Kidney (tissue), 14 donors: ENCODE data around the gene MSI2. TPM values are rescaled to one million over a fixed set of nuclear protein-coding genes. Genes with fewer than 3 reads are reported as not detected.

Experiments
- DNase-seq, 5 donors: peaks; one replicate each; pipeline ENCODE4 v3.0.0-alpha.2; 2013 to 2020
- FAIRE-seq: peaks from 2 replicates; lab custom pipeline; 2012; peaks lifted over from hg19 to GRCh38; lab: Jason Lieb, UNC
- H3K27ac ChIP-seq, 2 donors: one replicate each; pipeline ENCODE4 v1.7.0; 2013; ENCODE audit warnings: low read depth in 2 of 2, low read length in 2 of 2, inconsistent platforms in 1 of 2
- H3K27me3 ChIP-seq: one replicate; pipeline ENCODE4 v1.7.1; 2013; ENCODE audit warnings: low read length, inconsistent platforms; ENCODE audit not compliant: control insufficient read depth, insufficient read depth
- H3K36me3 ChIP-seq, 3 donors: one replicate each; pipeline versions ENCODE4 v1.7.0 to v1.7.1; 2013; ENCODE audit warnings: low read length in 3 of 3, control low read depth in 1 of 3, inconsistent platforms in 1 of 3; ENCODE audit not compliant: insufficient read depth in 3 of 3, control insufficient read depth in 2 of 3
- H3K4me1 ChIP-seq, 3 donors: one replicate each; pipeline versions ENCODE4 v1.7.0 to v1.7.1; 2013; ENCODE audit warnings: low read length in 3 of 3, inconsistent platforms in 1 of 3, low read depth in 1 of 3; ENCODE audit not compliant: control insufficient read depth in 2 of 3, insufficient read depth in 2 of 3
- H3K4me3 ChIP-seq, 3 donors: one replicate each; pipeline versions ENCODE4 v1.7.0 to v1.8.1; 2013; ENCODE audit warnings: low read length in 3 of 3, control low read depth in 1 of 3, inconsistent platforms in 1 of 3
- H3K9ac ChIP-seq, 3 donors: one replicate each; pipeline versions ENCODE4 v1.7.0 to v1.7.1; 2013; ENCODE audit warnings: low read length in 3 of 3, control low read depth in 1 of 3, inconsistent platforms in 1 of 3
- H3K9me3 ChIP-seq, 3 donors: one replicate each; pipeline versions ENCODE4 v1.7.0 to v1.7.1; 2013; ENCODE audit warnings: low read length in 3 of 3, control low read depth in 1 of 3, inconsistent platforms in 1 of 3; ENCODE audit not compliant: control insufficient read depth in 2 of 3, insufficient read depth in 1 of 3
- CTCF ChIP-seq: IDR thresholded peaks from 3 replicates; pipeline ENCODE4 v1.5.1; 2012; ENCODE audit warnings: mild to moderate bottlenecking, moderate library complexity, borderline replicate concordance; ENCODE audit not compliant: insufficient read depth; ENCODE audit errors: extremely low read depth
- intact Hi-C: fragments of 100-400 bp; cut with DNase I; formaldehyde crosslinking; loops from one replicate; pipeline ENCODE4 v1.11.1; 2022
- polyA plus RNA-seq: library from polyadenylated mRNA; stranded (reverse); fragments of 350-450 nt; fragmentation: Illumina TruSeq; extraction: RNeasy Lipid Tissue Mini Kit (QIAGEN cat#74804); gene quantifications from one replicate; pipeline ENCODE4 v1.2.3, GENCODE V29; 2014; ENCODE audit warnings: low read depth, low replicate concordance; ENCODE audit not compliant: insufficient read depth
- total RNA-seq: library from RNA; stranded (reverse); fragmentation: NEBNext Ultra II Directional; extraction: Animal tissue kit (Norgen Biotek cat#: 25700); gene quantifications from one replicate; pipeline ENCODE4 v1.2.1, GENCODE V29; 2021
- donor health status: control.
- donor health status: control.
- donor health status: control.
- donor health status: control.
- donor health status: control.
- donor health status: DM: yes; HTN: yes; CAD: no.
- donor health status: Normal renal cell carcinoma (clear cell type).

The MSI2 gene
- total and polyA plus RNA-seq, 2 donors from 2014 or later: 69.2 to 151 TPM

- Histone ChIP-seq H3K36me3 (no peaks in the 10 kb centered on the region), H3K27ac (no peak overlapping the region), H3K4me3 (no peak overlapping the region), H3K4me1 (peaks cover 0 to 10% (median 0%) of the 10 kb centered on the region in 3 donors), H3K27me3 (no peaks in the 10 kb centered on the region), H3K9me3 (no peaks in the 10 kb centered on the region), H3K9ac (no peak overlapping the region)
- DNase-seq (peak in 1 of 5 donors; percentile 35), FAIRE-seq (no peak)
- TF ChIP-seq CTCF: no peak
- intact Hi-C loops: no loop called here
Measured at GRCh38 chr17:57570724-57571344, 314.5 kb downstream of the MSI2 start.

GRCh38 chr17:57572062-57572461 is 315.7 kb downstream of the MSI2 start:
- no peak for DNase-seq
- H3K36me3 ChIP-seq: no peaks in the 10 kb centered on the region
- H3K9ac ChIP-seq: no peak overlapping the region
- H3K4me1 ChIP-seq: peaks cover 0 to 10% (median 0%) of the 10 kb centered on the region in 3 donors
- no peaks in the 10 kb centered on the region for H3K9me3 ChIP-seq
- no peak overlapping the region for H3K27ac ChIP-seq
- no peaks in the 10 kb centered on the region for H3K27me3 ChIP-seq
- intact Hi-C loops: no loop called here
- no peak for TF ChIP-seq CTCF
- no peak for FAIRE-seq
- no peak overlapping the region for H3K4me3 ChIP-seq

- DNase-seq: no peak
- TF ChIP-seq CTCF: no peak
- Histone ChIP-seq H3K27ac (no peak overlapping the region), H3K9me3 (no peaks in the 10 kb centered on the region), H3K4me1 (peaks cover 0 to 7% (median 0%) of the 10 kb centered on the region in 3 donors), H3K4me3 (no peak overlapping the region), H3K36me3 (no peaks in the 10 kb centered on the region), H3K9ac (no peak overlapping the region), H3K27me3 (no peaks in the 10 kb centered on the region)
- no peak for FAIRE-seq
- intact Hi-C loops: no loop called here
Measured at GRCh38 chr17:57572600-57572999, 316.3 kb downstream of the MSI2 start.

- DNase-seq: no peak
- Histone ChIP-seq H3K27me3 (no peaks in the 10 kb centered on the region), H3K4me1 (peaks cover 0 to 6% (median 0%) of the 10 kb centered on the region in 3 donors), H3K9ac (no peak overlapping the region), H3K27ac (no peak overlapping the region), H3K36me3 (no peaks in the 10 kb centered on the region), H3K4me3 (no peak overlapping the region), H3K9me3 (no peaks in the 10 kb centered on the region)
- no peak for FAIRE-seq
- intact Hi-C loops: no loop called here
- TF ChIP-seq CTCF: no peak
Measured at GRCh38 chr17:57574040-57574513, 317.8 kb downstream of the MSI2 start.
